ENCODE results near the gene RAB23. TPM values are rescaled to one million over a fixed set of nuclear protein-coding genes. Genes with fewer than 3 reads are reported as not detected.

Gene RAB23
- total and polyA plus RNA-seq, 2 experiments from 2014 or later: 5.2 to 16.7 TPM

DNA sequence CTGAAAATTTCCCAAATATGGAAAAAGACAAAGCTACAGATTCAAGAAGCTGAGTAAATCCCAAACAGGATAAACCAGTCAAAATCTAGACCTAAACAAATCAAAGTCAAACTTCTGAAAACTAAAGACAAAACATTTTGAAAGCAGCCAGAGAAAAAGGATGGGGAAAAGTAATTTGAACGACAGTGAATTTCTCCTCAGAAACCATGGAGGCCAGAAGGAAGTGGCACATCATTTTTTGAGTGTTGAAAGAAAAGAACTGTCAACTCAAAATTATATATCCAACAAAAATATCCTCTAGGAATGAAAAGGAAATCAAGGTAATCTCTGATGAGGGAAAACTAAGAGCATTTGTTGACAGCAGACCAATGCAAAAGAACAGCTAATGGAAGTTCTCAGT is 6.8 kb downstream of the RAB23 start:
- Histone ChIP-seq H3K4me2 (no peak overlapping the region), H3K9me2 (ENCODE audit: insufficient read depth) (no peaks in the 10 kb centered on the region), H3K36me3 (ENCODE audit: insufficient read depth) (no peaks in the 10 kb centered on the region), H3K79me2 (replicated peaks; ENCODE audit: insufficient read depth) (peaks cover 100% of the 10 kb centered on the region), H4K20me1 (replicated peaks; ENCODE audit: insufficient read depth) (peaks cover 23% of the 10 kb centered on the region), H3F3A (replicated peaks; ENCODE audit: low read depth) (no peaks in the 10 kb centered on the region), H3K27me3 (ENCODE audit: insufficient read depth) (no peaks in the 10 kb centered on the region), H3K4me1 (ENCODE audit: insufficient read depth) (peaks cover 3% of the 10 kb centered on the region; the same call in 1 of the 2 replicates), H2AFZ (no peak overlapping the region), H3K4me3 (no peak overlapping the region), H3K27ac (ENCODE audit: low read depth) (no peak overlapping the region)
- H3K36me3 Mint-ChIP-seq (ENCODE audit: low read depth): peaks cover 7% of the 10 kb centered on the region; the same call in 2 of the 3 replicates
- ATAC-seq (no peak), DNase-seq (ENCODE audit: low spot score) (no peak)
- no peaks in the 10 kb centered on the region for H3K27me3 Mint-ChIP-seq (ENCODE audit: insufficient read depth, low read depth, poor library complexity)
- peaks cover 7% of the 10 kb centered on the region for H3K9me3 Mint-ChIP-seq
- H3K4me1 Mint-ChIP-seq: peaks cover 28% of the 10 kb centered on the region
- no peak overlapping the region for H3K27ac Mint-ChIP-seq
- no peak overlapping the region for H3K4me3 Mint-ChIP-seq
- TF ChIP-seq NANOG (IDR thresholded peaks at IDR 0.05; ENCODE audit: borderline replicate concordance) (no peak), ZNF114 (CRISPR knock-in tag; IDR thresholded peaks at IDR 0.05) (no peak), EZH2phosphoT487 (IDR thresholded peaks at IDR 0.05; ENCODE audit: unreplicated experiment) (no peak), JUNB (IDR thresholded peaks at IDR 0.05; ENCODE audit: unreplicated experiment) (no peak), CREB1 (CRISPR knock-in tag; IDR thresholded peaks at IDR 0.05; ENCODE audit: low read depth) (no peak), STAT1 (IDR thresholded peaks at IDR 0.05; ENCODE audit: unreplicated experiment) (no peak), ZNF331 (CRISPR knock-in tag; IDR thresholded peaks at IDR 0.05; ENCODE audit: low read depth) (no peak), POLR2AphosphoS5 (IDR thresholded peaks at IDR 0.05; ENCODE audit: low read depth) (no peak), EZH2 (IDR thresholded peaks at IDR 0.05; ENCODE audit: low read depth, unreplicated experiment) (no peak)
- TF ChIP-seq, protein P1, sequence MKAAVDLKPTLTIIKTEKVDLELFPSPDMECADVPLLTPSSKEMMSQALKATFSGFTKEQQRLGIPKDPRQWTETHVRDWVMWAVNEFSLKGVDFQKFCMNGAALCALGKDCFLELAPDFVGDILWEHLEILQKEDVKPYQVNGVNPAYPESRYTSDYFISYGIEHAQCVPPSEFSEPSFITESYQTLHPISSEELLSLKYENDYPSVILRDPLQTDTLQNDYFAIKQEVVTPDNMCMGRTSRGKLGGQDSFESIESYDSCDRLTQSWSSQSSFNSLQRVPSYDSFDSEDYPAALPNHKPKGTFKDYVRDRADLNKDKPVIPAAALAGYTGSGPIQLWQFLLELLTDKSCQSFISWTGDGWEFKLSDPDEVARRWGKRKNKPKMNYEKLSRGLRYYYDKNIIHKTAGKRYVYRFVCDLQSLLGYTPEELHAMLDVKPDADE (IDR thresholded peaks at IDR 0.05): no peak
- TF ChIP-seq, protein P2, sequence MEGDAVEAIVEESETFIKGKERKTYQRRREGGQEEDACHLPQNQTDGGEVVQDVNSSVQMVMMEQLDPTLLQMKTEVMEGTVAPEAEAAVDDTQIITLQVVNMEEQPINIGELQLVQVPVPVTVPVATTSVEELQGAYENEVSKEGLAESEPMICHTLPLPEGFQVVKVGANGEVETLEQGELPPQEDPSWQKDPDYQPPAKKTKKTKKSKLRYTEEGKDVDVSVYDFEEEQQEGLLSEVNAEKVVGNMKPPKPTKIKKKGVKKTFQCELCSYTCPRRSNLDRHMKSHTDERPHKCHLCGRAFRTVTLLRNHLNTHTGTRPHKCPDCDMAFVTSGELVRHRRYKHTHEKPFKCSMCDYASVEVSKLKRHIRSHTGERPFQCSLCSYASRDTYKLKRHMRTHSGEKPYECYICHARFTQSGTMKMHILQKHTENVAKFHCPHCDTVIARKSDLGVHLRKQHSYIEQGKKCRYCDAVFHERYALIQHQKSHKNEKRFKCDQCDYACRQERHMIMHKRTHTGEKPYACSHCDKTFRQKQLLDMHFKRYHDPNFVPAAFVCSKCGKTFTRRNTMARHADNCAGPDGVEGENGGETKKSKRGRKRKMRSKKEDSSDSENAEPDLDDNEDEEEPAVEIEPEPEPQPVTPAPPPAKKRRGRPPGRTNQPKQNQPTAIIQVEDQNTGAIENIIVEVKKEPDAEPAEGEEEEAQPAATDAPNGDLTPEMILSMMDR (conservative IDR thresholded peaks at IDR 0.05; ENCODE audit: low read depth in 2 of 2): no peak
- TF ChIP-seq, protein P3, sequence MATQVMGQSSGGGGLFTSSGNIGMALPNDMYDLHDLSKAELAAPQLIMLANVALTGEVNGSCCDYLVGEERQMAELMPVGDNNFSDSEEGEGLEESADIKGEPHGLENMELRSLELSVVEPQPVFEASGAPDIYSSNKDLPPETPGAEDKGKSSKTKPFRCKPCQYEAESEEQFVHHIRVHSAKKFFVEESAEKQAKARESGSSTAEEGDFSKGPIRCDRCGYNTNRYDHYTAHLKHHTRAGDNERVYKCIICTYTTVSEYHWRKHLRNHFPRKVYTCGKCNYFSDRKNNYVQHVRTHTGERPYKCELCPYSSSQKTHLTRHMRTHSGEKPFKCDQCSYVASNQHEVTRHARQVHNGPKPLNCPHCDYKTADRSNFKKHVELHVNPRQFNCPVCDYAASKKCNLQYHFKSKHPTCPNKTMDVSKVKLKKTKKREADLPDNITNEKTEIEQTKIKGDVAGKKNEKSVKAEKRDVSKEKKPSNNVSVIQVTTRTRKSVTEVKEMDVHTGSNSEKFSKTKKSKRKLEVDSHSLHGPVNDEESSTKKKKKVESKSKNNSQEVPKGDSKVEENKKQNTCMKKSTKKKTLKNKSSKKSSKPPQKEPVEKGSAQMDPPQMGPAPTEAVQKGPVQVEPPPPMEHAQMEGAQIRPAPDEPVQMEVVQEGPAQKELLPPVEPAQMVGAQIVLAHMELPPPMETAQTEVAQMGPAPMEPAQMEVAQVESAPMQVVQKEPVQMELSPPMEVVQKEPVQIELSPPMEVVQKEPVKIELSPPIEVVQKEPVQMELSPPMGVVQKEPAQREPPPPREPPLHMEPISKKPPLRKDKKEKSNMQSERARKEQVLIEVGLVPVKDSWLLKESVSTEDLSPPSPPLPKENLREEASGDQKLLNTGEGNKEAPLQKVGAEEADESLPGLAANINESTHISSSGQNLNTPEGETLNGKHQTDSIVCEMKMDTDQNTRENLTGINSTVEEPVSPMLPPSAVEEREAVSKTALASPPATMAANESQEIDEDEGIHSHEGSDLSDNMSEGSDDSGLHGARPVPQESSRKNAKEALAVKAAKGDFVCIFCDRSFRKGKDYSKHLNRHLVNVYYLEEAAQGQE (IDR thresholded peaks at IDR 0.05; ENCODE audit: unreplicated experiment): no peak
- TF ChIP-seq, protein P4, sequence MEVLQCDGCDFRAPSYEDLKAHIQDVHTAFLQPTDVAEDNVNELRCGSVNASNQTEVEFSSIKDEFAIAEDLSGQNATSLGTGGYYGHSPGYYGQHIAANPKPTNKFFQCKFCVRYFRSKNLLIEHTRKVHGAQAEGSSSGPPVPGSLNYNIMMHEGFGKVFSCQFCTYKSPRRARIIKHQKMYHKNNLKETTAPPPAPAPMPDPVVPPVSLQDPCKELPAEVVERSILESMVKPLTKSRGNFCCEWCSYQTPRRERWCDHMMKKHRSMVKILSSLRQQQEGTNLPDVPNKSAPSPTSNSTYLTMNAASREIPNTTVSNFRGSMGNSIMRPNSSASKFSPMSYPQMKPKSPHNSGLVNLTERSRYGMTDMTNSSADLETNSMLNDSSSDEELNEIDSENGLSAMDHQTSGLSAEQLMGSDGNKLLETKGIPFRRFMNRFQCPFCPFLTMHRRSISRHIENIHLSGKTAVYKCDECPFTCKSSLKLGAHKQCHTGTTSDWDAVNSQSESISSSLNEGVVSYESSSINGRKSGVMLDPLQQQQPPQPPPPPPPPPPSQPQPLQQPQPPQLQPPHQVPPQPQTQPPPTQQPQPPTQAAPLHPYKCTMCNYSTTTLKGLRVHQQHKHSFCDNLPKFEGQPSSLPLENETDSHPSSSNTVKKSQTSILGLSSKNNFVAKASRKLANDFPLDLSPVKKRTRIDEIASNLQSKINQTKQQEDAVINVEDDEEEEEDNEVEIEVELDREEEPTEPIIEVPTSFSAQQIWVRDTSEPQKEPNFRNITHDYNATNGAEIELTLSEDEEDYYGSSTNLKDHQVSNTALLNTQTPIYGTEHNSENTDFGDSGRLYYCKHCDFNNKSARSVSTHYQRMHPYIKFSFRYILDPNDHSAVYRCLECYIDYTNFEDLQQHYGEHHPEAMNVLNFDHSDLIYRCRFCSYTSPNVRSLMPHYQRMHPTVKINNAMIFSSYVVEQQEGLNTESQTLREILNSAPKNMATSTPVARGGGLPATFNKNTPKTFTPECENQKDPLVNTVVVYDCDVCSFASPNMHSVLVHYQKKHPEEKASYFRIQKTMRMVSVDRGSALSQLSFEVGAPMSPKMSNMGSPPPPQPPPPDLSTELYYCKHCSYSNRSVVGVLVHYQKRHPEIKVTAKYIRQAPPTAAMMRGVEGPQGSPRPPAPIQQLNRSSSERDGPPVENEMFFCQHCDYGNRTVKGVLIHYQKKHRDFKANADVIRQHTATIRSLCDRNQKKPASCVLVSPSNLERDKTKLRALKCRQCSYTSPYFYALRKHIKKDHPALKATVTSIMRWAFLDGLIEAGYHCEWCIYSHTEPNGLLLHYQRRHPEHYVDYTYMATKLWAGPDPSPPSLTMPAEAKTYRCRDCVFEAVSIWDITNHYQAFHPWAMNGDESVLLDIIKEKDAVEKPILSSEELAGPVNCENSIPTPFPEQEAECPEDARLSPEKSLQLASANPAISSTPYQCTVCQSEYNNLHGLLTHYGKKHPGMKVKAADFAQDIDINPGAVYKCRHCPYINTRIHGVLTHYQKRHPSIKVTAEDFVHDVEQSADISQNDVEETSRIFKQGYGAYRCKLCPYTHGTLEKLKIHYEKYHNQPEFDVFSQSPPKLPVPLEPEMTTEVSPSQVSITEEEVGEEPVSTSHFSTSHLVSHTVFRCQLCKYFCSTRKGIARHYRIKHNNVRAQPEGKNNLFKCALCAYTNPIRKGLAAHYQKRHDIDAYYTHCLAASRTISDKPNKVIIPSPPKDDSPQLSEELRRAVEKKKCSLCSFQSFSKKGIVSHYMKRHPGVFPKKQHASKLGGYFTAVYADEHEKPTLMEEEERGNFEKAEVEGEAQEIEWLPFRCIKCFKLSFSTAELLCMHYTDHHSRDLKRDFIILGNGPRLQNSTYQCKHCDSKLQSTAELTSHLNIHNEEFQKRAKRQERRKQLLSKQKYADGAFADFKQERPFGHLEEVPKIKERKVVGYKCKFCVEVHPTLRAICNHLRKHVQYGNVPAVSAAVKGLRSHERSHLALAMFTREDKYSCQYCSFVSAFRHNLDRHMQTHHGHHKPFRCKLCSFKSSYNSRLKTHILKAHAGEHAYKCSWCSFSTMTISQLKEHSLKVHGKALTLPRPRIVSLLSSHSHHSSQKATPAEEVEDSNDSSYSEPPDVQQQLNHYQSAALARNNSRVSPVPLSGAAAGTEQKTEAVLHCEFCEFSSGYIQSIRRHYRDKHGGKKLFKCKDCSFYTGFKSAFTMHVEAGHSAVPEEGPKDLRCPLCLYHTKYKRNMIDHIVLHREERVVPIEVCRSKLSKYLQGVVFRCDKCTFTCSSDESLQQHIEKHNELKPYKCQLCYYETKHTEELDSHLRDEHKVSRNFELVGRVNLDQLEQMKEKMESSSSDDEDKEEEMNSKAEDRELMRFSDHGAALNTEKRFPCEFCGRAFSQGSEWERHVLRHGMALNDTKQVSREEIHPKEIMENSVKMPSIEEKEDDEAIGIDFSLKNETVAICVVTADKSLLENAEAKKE (CRISPR knock-in tag; IDR thresholded peaks at IDR 0.05): no peak

Measured in GM23338 (cell line).